ENCODE results near the gene ZBTB45. TPM values are rescaled to one million over a fixed set of nuclear protein-coding genes. Genes with fewer than 3 reads are reported as not detected.
A peak's percentile ranks its signal among the peaks of the same experiment; 100 is the strongest.

Gene ZBTB45
- total RNA-seq, 1 donor from 2014 or later: 46.5 TPM

GRCh38 chr19:58562122-58563033 is 42.8 kb upstream of the ZBTB45 start:
- H3K27ac ChIP-seq: peak overlapping the region; percentile 36 to 58
- no peak for DNase-seq (ENCODE audit: low spot score in 2 of 2)

GRCh38 chr19:58561373-58562121 is 41.9 kb upstream of the ZBTB45 start:
- TF ChIP-seq CTCF (IDR thresholded peaks at IDR 0.05): no peak
- Histone ChIP-seq H3K4me1 (peaks cover 20 to 35% of the 10 kb centered on the region in 2 donors), H3K9me3 (no peaks in the 10 kb centered on the region), H3K4me3 (peak overlapping the region; percentile 46 to 69), H3K36me3 (peaks cover 3 to 4% of the 10 kb centered on the region in 2 donors), H3K27me3 (no peaks in the 10 kb centered on the region), H3K27ac (peak overlapping the region in 1 of 2 donors; percentile 58)
- intact Hi-C loops (cut with DNase I): no loop called here
- no peak for DNase-seq (ENCODE audit: low spot score in 2 of 2)

More at GRCh38 chr19:58562122-58563033, 42.8 kb upstream of the ZBTB45 start:
- Histone ChIP-seq H3K4me3 (peak overlapping the region; percentile 46 to 69), H3K36me3 (no peaks in the 10 kb centered on the region), H3K27me3 (no peaks in the 10 kb centered on the region), H3K9me3 (no peaks in the 10 kb centered on the region), H3K4me1 (peaks cover 12 to 27% of the 10 kb centered on the region in 2 donors)
- TF ChIP-seq CTCF (IDR thresholded peaks at IDR 0.05): no peak
- intact Hi-C loops (cut with DNase I): no loop called here

- DNase-seq (ENCODE audit: low spot score in 2 of 2): no peak
- Histone ChIP-seq H3K4me3 (no peak overlapping the region), H3K4me1 (peaks cover 20 to 40% of the 10 kb centered on the region in 2 donors), H3K27me3 (no peaks in the 10 kb centered on the region), H3K36me3 (peaks cover 9 to 10% of the 10 kb centered on the region in 2 donors), H3K9me3 (no peaks in the 10 kb centered on the region), H3K27ac (no peak overlapping the region)
- TF ChIP-seq CTCF (IDR thresholded peaks at IDR 0.05): no peak
- intact Hi-C loops (cut with DNase I): no loop called here
These were observed 41.3 kb upstream of the ZBTB45 start for GRCh38 chr19:58560921-58561320.

- H3K4me3 ChIP-seq: peak overlapping the region; percentile 67 to 75
These were observed 40.6 kb upstream of the ZBTB45 start for GRCh38 chr19:58560007-58560887.

More at GRCh38 chr19:58560007-58560887, 40.6 kb upstream of the ZBTB45 start:
- Histone ChIP-seq H3K9me3 (no peaks in the 10 kb centered on the region), H3K27me3 (no peaks in the 10 kb centered on the region), H3K4me1 (peaks cover 23 to 45% of the 10 kb centered on the region in 2 donors), H3K27ac (peak overlapping the region; percentile 98 to 99), H3K36me3 (peaks cover 11 to 16% of the 10 kb centered on the region in 2 donors)
- intact Hi-C loops (cut with DNase I): no loop called here
- TF ChIP-seq CTCF (IDR thresholded peaks at IDR 0.05): no peak
- no peak for DNase-seq (ENCODE audit: low spot score in 2 of 2)
